Neutrophil (primary cell): ENCODE measurements around the gene GPD2.
"Not testable (repeated sequence)": the region's sequence is repeated elsewhere in the genome, so short reads cannot be mapped to it uniquely, and the experiment has no call there.

Experiments used
- H3K27ac ChIP-seq: fragments of 200-600 bp; sonication (generic); 2 replicates; pipeline ENCODE4 v1.5.1; 2016; ENCODE audit warnings: mild to moderate bottlenecking, moderate library complexity
- H3K27me3 ChIP-seq: fragments of 200-600 bp; sonication (generic); 2 replicates; pipeline ENCODE4 v1.6.0; 2016; ENCODE audit warnings: mild to moderate bottlenecking
- H3K36me3 ChIP-seq: fragments of 200-600 bp; sonication (generic); 2 replicates; pipeline ENCODE4 v1.5.1; 2017
- H3K4me1 ChIP-seq, 2 experiments: fragments of 200-600 bp in 1 of 2; sonication (generic) in 1 of 2; 1 replicate in 1 of 2; 2 replicates in 1 of 2; pipeline versions ENCODE4 v1.5.1 to v1.6.1; 2013 to 2016; ENCODE audit warnings: low read depth in 1 of 2, low read length in 1 of 2, mild to moderate bottlenecking in 1 of 2, moderate library complexity in 1 of 2; ENCODE audit not compliant: control insufficient read depth in 1 of 2, insufficient read depth in 1 of 2
- H3K4me3 ChIP-seq, 2 experiments: fragments of 200-600 bp in 1 of 2; sonication (generic) in 1 of 2; 1 replicate in 1 of 2; 2 replicates in 1 of 2; pipeline ENCODE4 v1.5.1; 2013 to 2016; ENCODE audit warnings: low read depth in 1 of 2, low read length in 1 of 2, mild to moderate bottlenecking in 1 of 2, moderate library complexity in 1 of 2
- H3K9me3 ChIP-seq: fragments of 200-600 bp; sonication (generic); 2 replicates; pipeline ENCODE4 v1.5.1; 2016
- TF ChIP-seq, protein P1 (sequence below): fragments of 200-600 bp; sonication (generic); IDR thresholded peaks from 2 replicates; pipeline ENCODE4 v1.5.1; 2016; ENCODE audit warnings: antibody characterized with exemption

GPD2 gene

DNA sequence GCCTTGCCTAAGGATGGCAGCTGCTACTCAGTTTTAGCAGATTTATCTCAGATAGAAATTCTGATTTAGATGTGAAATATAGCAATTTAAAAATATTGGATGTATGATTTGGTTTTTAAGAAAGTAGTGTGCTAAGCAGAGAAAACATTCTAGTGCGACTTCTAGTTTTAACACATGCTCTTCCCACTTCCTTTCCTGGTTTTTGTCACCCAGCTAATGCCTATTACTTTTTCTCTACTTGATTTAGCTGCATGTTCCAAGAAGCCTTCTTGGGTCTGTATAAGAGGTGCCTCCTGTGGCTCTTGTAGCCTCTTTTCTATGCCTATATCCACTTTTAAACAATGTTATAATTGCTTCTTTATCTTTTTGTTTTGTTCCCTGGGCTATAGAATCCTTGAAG is 53.0 kb downstream of the GPD2 start:
- H3K9me3 ChIP-seq = no peaks in the 10 kb centered on the region
- no peaks in the 10 kb centered on the region for H3K36me3 ChIP-seq
- peaks cover 15 to 25% of the 10 kb centered on the region in 2 experiments for H3K4me1 ChIP-seq
- TF ChIP-seq, protein P1, sequence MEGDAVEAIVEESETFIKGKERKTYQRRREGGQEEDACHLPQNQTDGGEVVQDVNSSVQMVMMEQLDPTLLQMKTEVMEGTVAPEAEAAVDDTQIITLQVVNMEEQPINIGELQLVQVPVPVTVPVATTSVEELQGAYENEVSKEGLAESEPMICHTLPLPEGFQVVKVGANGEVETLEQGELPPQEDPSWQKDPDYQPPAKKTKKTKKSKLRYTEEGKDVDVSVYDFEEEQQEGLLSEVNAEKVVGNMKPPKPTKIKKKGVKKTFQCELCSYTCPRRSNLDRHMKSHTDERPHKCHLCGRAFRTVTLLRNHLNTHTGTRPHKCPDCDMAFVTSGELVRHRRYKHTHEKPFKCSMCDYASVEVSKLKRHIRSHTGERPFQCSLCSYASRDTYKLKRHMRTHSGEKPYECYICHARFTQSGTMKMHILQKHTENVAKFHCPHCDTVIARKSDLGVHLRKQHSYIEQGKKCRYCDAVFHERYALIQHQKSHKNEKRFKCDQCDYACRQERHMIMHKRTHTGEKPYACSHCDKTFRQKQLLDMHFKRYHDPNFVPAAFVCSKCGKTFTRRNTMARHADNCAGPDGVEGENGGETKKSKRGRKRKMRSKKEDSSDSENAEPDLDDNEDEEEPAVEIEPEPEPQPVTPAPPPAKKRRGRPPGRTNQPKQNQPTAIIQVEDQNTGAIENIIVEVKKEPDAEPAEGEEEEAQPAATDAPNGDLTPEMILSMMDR = no peak
- peak overlapping the region; percentile 46 for H3K27ac ChIP-seq
- H3K27me3 ChIP-seq = no peaks in the 10 kb centered on the region
- no peak overlapping the region for H3K4me3 ChIP-seq

DNA sequence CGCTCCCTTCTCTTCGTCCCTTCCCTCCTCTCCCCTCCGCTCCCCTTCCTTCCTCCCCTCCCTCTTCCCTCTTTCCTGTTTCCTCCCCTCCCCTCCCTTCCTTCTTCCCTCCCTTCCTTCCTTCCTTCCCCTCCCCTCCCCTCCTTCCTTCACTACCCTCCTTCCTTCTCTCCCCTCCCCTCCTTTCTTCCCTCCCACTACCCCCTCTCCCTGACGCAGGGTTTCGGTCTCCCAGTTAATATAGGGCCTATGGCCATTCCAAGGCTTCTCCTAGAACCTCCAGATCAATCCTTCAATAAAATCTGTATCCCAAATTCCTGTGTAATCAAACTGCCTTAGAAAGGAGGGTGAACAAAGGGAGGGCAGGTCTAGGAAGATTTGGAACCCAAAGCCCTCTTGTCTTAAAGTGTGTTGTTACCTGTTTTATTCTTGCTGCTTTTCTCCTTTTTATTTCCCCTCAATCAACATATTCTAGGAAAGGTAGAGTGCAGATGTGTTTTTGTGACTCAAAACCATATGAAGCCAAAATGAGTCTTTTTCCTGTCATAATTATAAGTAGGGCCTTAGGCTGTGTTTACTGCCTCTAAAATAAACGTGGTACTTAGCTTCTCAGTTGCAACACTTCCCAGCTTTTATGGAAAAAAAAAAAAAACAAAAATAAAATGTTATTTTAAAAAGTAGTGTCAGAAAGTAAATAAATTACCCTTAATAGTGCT is 53.7 kb downstream of the GPD2 start:
- no peaks in the 10 kb centered on the region for H3K27me3 ChIP-seq
- H3K9me3 ChIP-seq = no peaks in the 10 kb centered on the region
- H3K36me3 ChIP-seq = no peaks in the 10 kb centered on the region
- H3K4me3 ChIP-seq = no peak overlapping the region
- H3K4me1 ChIP-seq = peaks cover 15 to 21% of the 10 kb centered on the region in 2 experiments
- TF ChIP-seq, protein P1 = no peak
- peak overlapping the region; percentile 59 for H3K27ac ChIP-seq

GRCh38 chr2:156490466-156490840 is 54.3 kb downstream of the GPD2 start:
- H3K36me3 ChIP-seq = no peaks in the 10 kb centered on the region
- H3K9me3 ChIP-seq = no peaks in the 10 kb centered on the region
- H3K4me1 ChIP-seq = peaks cover 10 to 15% of the 10 kb centered on the region in 2 experiments
- TF ChIP-seq, protein P1 = no peak
- H3K27me3 ChIP-seq = no peaks in the 10 kb centered on the region
- H3K27ac ChIP-seq = peak overlapping the region; percentile 59
- no peak overlapping the region for H3K4me3 ChIP-seq

DNA sequence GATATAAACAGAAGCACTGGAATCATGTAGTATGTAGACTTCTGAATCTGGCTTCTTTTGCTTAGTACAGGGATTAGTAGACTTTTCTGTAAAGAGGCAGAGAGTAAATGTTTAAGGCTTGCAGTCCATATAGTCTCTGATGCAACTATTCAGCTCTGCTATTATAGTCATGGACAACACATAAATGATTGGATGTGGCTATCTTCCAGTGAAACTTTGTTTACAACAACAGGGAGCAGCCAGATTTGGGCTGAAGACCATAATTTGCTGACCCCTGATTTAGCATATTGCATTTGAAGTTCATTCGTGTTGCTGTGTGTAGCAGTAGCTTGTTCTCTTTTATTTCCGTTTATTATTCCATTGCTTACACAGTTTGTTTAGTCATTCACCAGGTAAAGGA is 55.0 kb downstream of the GPD2 start:
- H3K4me1 ChIP-seq = peaks cover 8 to 13% of the 10 kb centered on the region in 2 experiments
- H3K4me3 ChIP-seq = no peak overlapping the region
- peaks cover 1% of the 10 kb centered on the region for H3K36me3 ChIP-seq
- H3K9me3 ChIP-seq = no peaks in the 10 kb centered on the region
- H3K27me3 ChIP-seq = no peaks in the 10 kb centered on the region
- peak overlapping the region; percentile 59 for H3K27ac ChIP-seq
- TF ChIP-seq, protein P1 = no peak

DNA sequence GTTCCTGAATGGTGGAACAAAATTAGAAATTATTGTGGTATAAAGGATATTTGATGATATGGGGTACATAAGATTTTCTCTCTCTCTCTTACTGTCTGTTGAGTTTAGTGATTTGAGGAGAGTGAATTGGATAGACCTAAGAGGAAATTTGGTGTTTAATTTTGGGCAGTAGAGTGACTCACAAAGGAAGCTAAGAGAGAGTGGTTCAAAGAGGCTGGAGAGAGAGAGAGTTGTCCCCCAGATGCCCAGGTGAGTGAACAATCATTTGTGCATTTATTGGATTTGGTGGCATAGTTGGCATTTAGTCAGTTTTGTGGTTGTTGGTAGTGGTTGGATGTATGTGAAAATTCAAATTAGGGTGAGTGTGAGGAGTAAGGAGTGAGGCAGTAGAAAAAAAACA is 56.8 kb downstream of the GPD2 start:
- no peak overlapping the region for H3K4me3 ChIP-seq
- H3K9me3 ChIP-seq = no peaks in the 10 kb centered on the region
- TF ChIP-seq, protein P1 = no peak
- H3K27me3 ChIP-seq = no peaks in the 10 kb centered on the region
- peaks cover 12% of the 10 kb centered on the region for H3K36me3 ChIP-seq
- H3K27ac ChIP-seq = no peak overlapping the region
- H3K4me1 ChIP-seq = peaks cover 8 to 13% of the 10 kb centered on the region in 2 experiments

DNA sequence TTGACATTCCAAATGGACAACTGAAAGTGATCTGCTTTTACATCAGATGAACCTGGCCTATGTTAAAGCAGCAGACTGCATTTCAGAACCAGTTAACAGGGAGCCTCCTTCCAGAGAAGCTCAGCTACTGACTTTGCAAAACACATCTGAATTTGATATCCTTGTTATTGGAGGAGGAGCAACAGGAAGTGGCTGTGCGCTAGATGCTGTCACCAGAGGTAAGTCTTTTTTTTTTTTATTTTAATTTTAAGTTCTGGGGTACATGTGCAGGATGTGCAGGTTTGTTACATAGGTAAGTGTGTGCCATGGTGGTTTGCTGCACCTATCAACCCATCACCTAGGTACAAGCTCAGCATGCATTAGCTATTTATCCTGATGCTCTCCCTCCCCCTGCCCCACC is 59.8 kb downstream of the GPD2 start:
- H3K27ac ChIP-seq, H3K4me1 ChIP-seq, H3K4me3 ChIP-seq, H3K9me3 ChIP-seq, H3K27me3 ChIP-seq: not testable (repeated sequence)
- H3K36me3 ChIP-seq = peaks cover 17% of the 10 kb centered on the region
